DMS 273 (cell line): ENCODE data around the gene RPS18.

Experiments
- DNase-seq: peaks from one replicate; lab custom pipeline; 2025; ENCODE audit not compliant: unreplicated experiment; lab: John Stamatoyannopoulos, UW

RPS18 gene

GRCh38 chr6:33314515-33314942 is 42.7 kb downstream of the RPS18 start:
- peak; percentile 59 for DNase-seq

DNA sequence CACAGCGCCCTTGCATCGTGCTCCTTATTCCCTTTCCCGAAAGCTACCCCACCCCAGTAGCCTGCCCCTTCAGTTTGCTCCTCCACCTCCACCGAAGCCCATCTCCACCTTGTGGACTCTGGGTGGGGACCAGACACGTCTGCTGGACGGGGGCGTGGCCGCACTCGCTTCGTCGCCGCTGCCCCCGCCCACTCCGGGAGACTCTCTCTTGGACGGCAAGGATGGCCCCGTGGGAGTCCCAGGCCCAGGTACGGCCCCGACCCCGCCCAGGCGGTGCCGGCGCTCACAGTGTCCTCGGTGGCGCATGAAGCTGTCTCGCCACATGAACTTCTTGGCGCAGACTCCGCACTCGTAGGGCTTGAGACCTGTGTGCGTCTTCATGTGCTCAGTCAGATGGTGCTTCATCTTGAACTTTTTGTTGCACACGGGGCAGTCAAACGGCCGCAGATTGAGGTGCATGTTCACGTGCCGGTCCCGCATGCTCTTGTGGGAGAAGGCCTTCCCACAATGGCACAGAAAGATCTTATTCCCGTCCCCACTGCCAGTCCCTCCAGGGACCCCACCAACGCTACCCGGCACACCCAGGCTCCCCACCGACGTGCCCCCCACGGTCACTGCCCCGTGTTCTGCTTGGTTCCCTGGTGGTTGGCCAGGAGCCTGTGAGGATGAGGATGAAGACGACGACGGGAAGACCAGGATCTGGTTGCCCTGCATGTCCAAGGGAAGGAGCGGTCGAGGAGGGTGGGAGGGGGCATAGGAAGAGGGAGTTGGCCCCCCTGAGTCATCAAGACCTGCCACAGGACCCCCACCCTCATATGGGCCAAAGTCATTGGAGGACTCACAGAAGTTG is 43.3 kb downstream of the RPS18 start:
- no peak for DNase-seq

GRCh38 chr6:33315793-33316602 is 44.1 kb downstream of the RPS18 start:
- no peak for DNase-seq

DNA sequence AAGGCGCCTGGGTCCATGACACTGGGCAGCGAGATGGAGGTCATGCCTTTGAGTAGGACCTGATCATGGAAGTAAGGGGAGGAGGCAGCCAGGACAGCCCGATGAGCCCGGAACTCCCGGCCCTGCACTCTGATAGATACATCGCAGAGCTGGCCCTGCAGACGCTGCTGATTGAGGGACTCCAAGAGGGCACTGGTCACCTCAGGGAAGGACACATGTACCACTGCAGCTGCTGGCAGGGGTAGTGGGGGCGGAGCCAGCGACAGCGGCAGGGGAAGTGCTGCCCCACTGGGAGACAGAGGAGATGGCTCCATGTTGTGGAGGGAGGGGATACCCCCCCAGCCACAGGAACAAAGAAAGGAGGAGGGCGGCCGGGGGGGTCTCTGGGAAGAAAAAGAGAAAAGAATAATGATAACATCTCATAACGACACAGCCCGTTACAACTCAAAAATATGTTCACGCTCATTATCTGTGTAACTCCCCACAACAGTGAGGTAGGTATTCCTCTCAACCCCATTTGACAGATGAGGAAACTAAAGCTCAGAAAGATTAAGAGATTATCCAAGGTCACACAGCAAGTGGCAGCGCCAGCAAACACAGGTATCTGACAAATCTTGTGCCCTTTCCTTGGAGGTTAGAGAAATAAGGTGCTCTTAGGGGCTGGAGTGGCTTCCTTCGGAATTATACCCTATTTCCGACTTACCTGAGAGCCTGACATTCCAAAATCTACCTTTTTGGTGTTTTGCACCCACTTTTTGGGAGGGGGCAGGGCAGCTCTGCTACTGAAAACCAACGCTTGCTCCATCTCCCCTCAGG is 44.9 kb downstream of the RPS18 start:
- no peak for DNase-seq

DNA sequence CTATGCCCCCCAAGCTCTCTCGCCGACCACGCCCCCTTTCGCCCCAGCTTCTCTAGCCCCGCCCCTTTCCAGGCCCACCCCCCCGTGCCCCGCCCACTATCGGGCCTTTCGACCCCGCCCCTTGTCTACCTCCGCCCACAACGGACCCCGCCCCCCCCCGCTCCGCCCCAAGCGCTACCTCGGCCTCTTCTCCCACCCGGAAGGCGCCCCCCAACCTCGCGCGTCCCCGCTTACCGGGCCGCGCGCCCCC is 45.5 kb downstream of the RPS18 start:
- no peak for DNase-seq

GRCh38 chr6:33317669-33318425 is 46.0 kb downstream of the RPS18 start, which contains the start of gene ZBTB22:
Gene ZBTB22, minus strand, starts transcription at chr6:33317744. Its CDS starts 828 bp downstream, at chr6:33316916.
- peak; percentile 99 for DNase-seq

- no peak for DNase-seq
Observed at GRCh38 chr6:33318426-33319073, 46.7 kb downstream of the RPS18 start.

GRCh38 chr6:33319939-33320314 is 48.1 kb downstream of the RPS18 start:
- DNase-seq, result no peak

GRCh38 chr6:33320315-33321181 is 48.7 kb downstream of the RPS18 start:
- DNase-seq, result peak; percentile 45

DNA sequence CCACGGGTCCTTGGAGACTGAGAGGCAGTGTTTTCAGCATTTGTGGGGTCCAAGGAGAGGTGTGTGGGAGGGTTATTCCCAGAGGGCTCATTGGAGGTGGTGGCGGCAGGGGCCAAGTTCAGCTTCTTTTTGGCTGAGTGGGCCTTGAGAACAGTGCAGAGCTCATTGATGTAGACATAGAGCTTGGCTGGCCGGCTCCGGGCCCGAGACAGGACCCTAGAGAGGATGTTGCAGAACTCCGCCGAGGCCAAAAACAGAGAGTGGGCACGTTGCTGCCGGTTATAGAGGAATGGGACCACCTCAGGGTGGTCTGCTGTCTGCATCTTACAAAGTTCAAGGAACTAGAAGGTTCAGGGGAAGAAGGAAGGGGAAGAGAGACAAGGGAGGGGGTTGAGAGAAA is 49.4 kb downstream of the RPS18 start:
- DNase-seq, result no peak

- peak; percentile 66 for DNase-seq
Observed at GRCh38 chr6:33323623-33323948, 51.7 kb downstream of the RPS18 start.

GRCh38 chr6:33324125-33324524 is 52.2 kb downstream of the RPS18 start:
- no peak for DNase-seq
